HG03159 (cell line): ENCODE measurements around the gene EPDR1.

Experiments
- ATAC-seq: cut with Tn5 transposase; IDR thresholded peaks from one replicate; pipeline ENCODE4 v1.9.1; 2021; ENCODE audit warnings: mild to moderate bottlenecking, moderate library complexity; ENCODE audit not compliant: unreplicated experiment

The EPDR1 gene

GRCh38 chr7:37920305-37920848 is at the start of gene EPDR1:
Gene EPDR1 (plus strand): TSS chr7:37920640. CDS start chr7:37920940, 300 bp downstream.
- peak; percentile 52 for ATAC-seq

GRCh38 chr7:37882086-37882485 is 38.4 kb upstream of the EPDR1 start:
- no peak for ATAC-seq

GRCh38 chr7:37893359-37893758 is 27.1 kb upstream of the EPDR1 start:
- ATAC-seq = no peak

GRCh38 chr7:37894671-37895070 is 25.8 kb upstream of the EPDR1 start:
- ATAC-seq = no peak

- ATAC-seq = no peak
Measured at GRCh38 chr7:37899712-37900247, 20.7 kb upstream of the EPDR1 start.

- ATAC-seq = no peak
Measured at GRCh38 chr7:37901236-37901827, 19.1 kb upstream of the EPDR1 start.

GRCh38 chr7:37901890-37902524 is 18.4 kb upstream of the EPDR1 start:
- ATAC-seq = no peak

- no peak for ATAC-seq
Measured at GRCh38 chr7:37908221-37908788, 12.1 kb upstream of the EPDR1 start.

GRCh38 chr7:37912756-37913155 is 7.7 kb upstream of the EPDR1 start:
- no peak for ATAC-seq

- peak; percentile 40 for ATAC-seq
Measured at GRCh38 chr7:37915438-37915837, 5.0 kb upstream of the EPDR1 start.

- ATAC-seq = no peak
Measured at GRCh38 chr7:37916017-37916672, 4.3 kb upstream of the EPDR1 start.

- no peak for ATAC-seq
Measured at GRCh38 chr7:37916673-37917660, 3.5 kb upstream of the EPDR1 start, which contains the start of gene SFRP4. Gene SFRP4 (minus strand): TSS chr7:37916817. CDS start chr7:37916537, 280 bp downstream.

GRCh38 chr7:37918526-37918925 is 1.9 kb upstream of the EPDR1 start:
- ATAC-seq = no peak

GRCh38 chr7:37920849-37921805 is 687 bp downstream of the EPDR1 start:
- peak; percentile 59 for ATAC-seq

- no peak for ATAC-seq
Measured at GRCh38 chr7:37921876-37922275, 1.4 kb downstream of the EPDR1 start.

- ATAC-seq = no peak
Measured at GRCh38 chr7:37923996-37924395, 3.6 kb downstream of the EPDR1 start.

GRCh38 chr7:37924491-37925041 is 4.1 kb downstream of the EPDR1 start:
- ATAC-seq = no peak

GRCh38 chr7:37925620-37926019 is 5.2 kb downstream of the EPDR1 start:
- no peak for ATAC-seq
